Caco-2 (cell line): ENCODE data around the gene ROBO1. TPM values are rescaled to one million over a fixed set of nuclear protein-coding genes. Genes with fewer than 3 reads are reported as not detected.

Experiments used
- BruUV-seq: library from RNA; stranded (reverse); fragments of 400-500 nt; replicated peaks from 2 replicates; lab custom pipeline; 2021; lab: Mats Ljungman, UMichigan
- CTCF ChIA-PET: fragments of 300-600 bp; sonication (Branson Sonifier 250); formaldehyde crosslinking; loops from one replicate; lab custom pipeline; 2022; ENCODE audit warnings: antibody characterized with exemption; lab: Charles Lee
- POLR2A ChIA-PET: fragments of 300-600 bp; sonication (Branson Sonifier 250); formaldehyde crosslinking; loops from one replicate; lab custom pipeline; 2022; ENCODE audit warnings: antibody characterized with exemption; lab: Charles Lee
- DNase-seq, 2 experiments: peaks; one replicate each; pipeline versions ENCODE4 v3.0.0 to v3.0.0-alpha.2; 2020 to 2022
- H3K27me3 ChIP-seq: replicated peaks from 2 replicates; pipeline ENCODE4 v1.6.0; 2011; ENCODE audit warnings: low read length; ENCODE audit not compliant: control insufficient read depth, insufficient read depth
- H3K36me3 ChIP-seq: 2 replicates; pipeline ENCODE4 v1.5.1; 2011; ENCODE audit warnings: low read length; ENCODE audit not compliant: control insufficient read depth, insufficient read depth
- H3K4me1 ChIP-seq: fragments of 250-450 bp; sonication (Bioruptor Pico); 2 replicates; pipeline ENCODE4 v1.5.1; 2020; ENCODE audit warnings: mild to moderate bottlenecking
- H3K4me3 ChIP-seq: 2 replicates; pipeline ENCODE4 v1.5.1; 2011; ENCODE audit warnings: low read depth, mild to moderate bottlenecking, control low read depth, low read length
- H3K9me3 ChIP-seq: fragments of 250-450 bp; sonication (Bioruptor Pico); 2 replicates; pipeline ENCODE4 v1.5.1; 2020; ENCODE audit warnings: mild to moderate bottlenecking, moderate library complexity
- H3K27ac Mint-ChIP-seq: one replicate; pipeline ENCODE4 v1.8.0; 2022; ENCODE audit warnings: mixed read lengths; ENCODE audit not compliant: unreplicated experiment
- H3K27me3 Mint-ChIP-seq: one replicate; pipeline ENCODE4 v1.8.0; 2022; ENCODE audit warnings: mixed read lengths; ENCODE audit not compliant: insufficient read depth, unreplicated experiment
- H3K36me3 Mint-ChIP-seq: one replicate; pipeline ENCODE4 v1.8.0; 2022; ENCODE audit warnings: mild to moderate bottlenecking, mixed read lengths; ENCODE audit not compliant: insufficient read depth, unreplicated experiment
- H3K4me1 Mint-ChIP-seq: one replicate; pipeline ENCODE4 v1.8.0; 2022; ENCODE audit warnings: low read depth, mixed read lengths; ENCODE audit not compliant: unreplicated experiment
- H3K4me3 Mint-ChIP-seq: one replicate; pipeline ENCODE4 v1.8.0; 2022; ENCODE audit warnings: mild to moderate bottlenecking, moderate library complexity, mixed read lengths; ENCODE audit not compliant: unreplicated experiment
- H3K9me3 Mint-ChIP-seq: one replicate; pipeline ENCODE4 v1.8.0; 2022; ENCODE audit warnings: mixed read lengths; ENCODE audit not compliant: unreplicated experiment
- CTCF ChIP-seq, 2 experiments: fragments of 200-600 bp in 1 of 2; IDR thresholded peaks; 1 replicate in 1 of 2; 2 replicates in 1 of 2; pipeline versions ENCODE4 v1.5.1 to v1.8.0; 2011 to 2022; ENCODE audit warnings: antibody characterized with exemption in 1 of 2, control low read depth in 1 of 2, inconsistent platforms in 1 of 2, low read depth in 1 of 2, low read length in 1 of 2, mild to moderate bottlenecking in 1 of 2, moderate library complexity in 1 of 2; ENCODE audit not compliant: insufficient read depth in 1 of 2, severe bottlenecking in 1 of 2, unreplicated experiment in 1 of 2
- intact Hi-C: fragments of 100-400 bp; cut with micrococcal nuclease; formaldehyde crosslinking; loops from one replicate; pipeline ENCODE4 v1.10.0; 2022; ENCODE audit not compliant: unreplicated experiment
- total RNA-seq: library from RNA; stranded (reverse); gene quantifications from 2 replicates; pipeline ENCODE4 v1.2.3, GENCODE V29; 2022

The ROBO1 gene
- total RNA-seq, 1 experiment from 2014 or later, result 1.8 TPM

- H3K9me3 ChIP-seq, result no peaks in the 10 kb centered on the region
- BruUV-seq, result no TSS peak
These were observed 400.0 kb downstream of the ROBO1 start for GRCh38 chr3:79367803-79368202.

GRCh38 chr3:79367066-79367465, 400.7 kb downstream of the ROBO1 start:
- TF ChIP-seq CTCF (IDR thresholded peaks at IDR 0.05; ENCODE audit: insufficient read depth in 1 of 2, low read depth in 1 of 2, low read length in 1 of 2, severe bottlenecking in 1 of 2, unreplicated experiment in 1 of 2), result no peak
- no peak for DNase-seq
- H3K36me3 ChIP-seq, result no peaks in the 10 kb centered on the region
- Mint-ChIP-seq H3K4me1 (no peaks in the 10 kb centered on the region), H3K9me3 (no peaks in the 10 kb centered on the region), H3K27me3 (peaks cover 3% of the 10 kb centered on the region), H3K4me3 (no peak overlapping the region), H3K27ac (no peak overlapping the region), H3K36me3 (no peaks in the 10 kb centered on the region)
- no peak overlapping the region for H3K4me3 ChIP-seq
- BruUV-seq, result no TSS peak
- H3K27me3 ChIP-seq, result no peaks in the 10 kb centered on the region
- H3K9me3 ChIP-seq, result no peaks in the 10 kb centered on the region
- H3K4me1 ChIP-seq, result no peaks in the 10 kb centered on the region
- ChIA-PET CTCF (no interaction called here), POLR2A (no interaction called here)
- intact Hi-C loops, result no loop called here

More at GRCh38 chr3:79367803-79368202, 400.0 kb downstream of the ROBO1 start:
- intact Hi-C loops, result no loop called here
- no peak for DNase-seq
- TF ChIP-seq CTCF (IDR thresholded peaks at IDR 0.05; ENCODE audit: insufficient read depth in 1 of 2, low read depth in 1 of 2, low read length in 1 of 2, severe bottlenecking in 1 of 2, unreplicated experiment in 1 of 2), result no peak
- Mint-ChIP-seq H3K4me1 (no peaks in the 10 kb centered on the region), H3K27ac (no peak overlapping the region), H3K4me3 (no peak overlapping the region), H3K9me3 (no peaks in the 10 kb centered on the region), H3K27me3 (peaks cover 5% of the 10 kb centered on the region), H3K36me3 (no peaks in the 10 kb centered on the region)
- Histone ChIP-seq H3K4me3 (no peak overlapping the region), H3K36me3 (no peaks in the 10 kb centered on the region), H3K27me3 (no peaks in the 10 kb centered on the region), H3K4me1 (no peaks in the 10 kb centered on the region)
- POLR2A ChIA-PET, result no interaction called here
- CTCF ChIA-PET, result no interaction called here

- H3K4me1 ChIP-seq, result no peaks in the 10 kb centered on the region
- no TSS peak for BruUV-seq
- no peaks in the 10 kb centered on the region for H3K36me3 ChIP-seq
- Mint-ChIP-seq H3K36me3 (no peaks in the 10 kb centered on the region), H3K9me3 (no peaks in the 10 kb centered on the region), H3K27ac (no peak overlapping the region), H3K4me1 (no peaks in the 10 kb centered on the region), H3K27me3 (peaks cover 3% of the 10 kb centered on the region), H3K4me3 (no peak overlapping the region)
- no peak for TF ChIP-seq CTCF (IDR thresholded peaks at IDR 0.05; ENCODE audit: insufficient read depth in 1 of 2, low read depth in 1 of 2, low read length in 1 of 2, severe bottlenecking in 1 of 2, unreplicated experiment in 1 of 2)
- H3K9me3 ChIP-seq, result no peaks in the 10 kb centered on the region
- ChIA-PET CTCF (no interaction called here), POLR2A (no interaction called here)
- no peak overlapping the region for H3K4me3 ChIP-seq
- no peaks in the 10 kb centered on the region for H3K27me3 ChIP-seq
- DNase-seq, result no peak
- intact Hi-C loops, result no loop called here
These were observed 401.4 kb downstream of the ROBO1 start for GRCh38 chr3:79366414-79366813.
